GM12864 (cell line): ENCODE data around the gene PIK3AP1.

Source experiments
- DNase-seq: peaks from one replicate; pipeline ENCODE4 v3.0.0-alpha.2; 2011; ENCODE audit warnings: low read depth
- H3K4me3 ChIP-seq: 2 replicates; pipeline ENCODE4 v1.5.1; 2011; ENCODE audit warnings: mild to moderate bottlenecking, low read depth, low read length, control low read depth
- TF ChIP-seq, protein P1 (sequence below): IDR thresholded peaks from 2 replicates; pipeline ENCODE4 v1.5.1; 2011; ENCODE audit warnings: low read depth, mild to moderate bottlenecking, moderate library complexity, low read length, control low read depth, inconsistent platforms; ENCODE audit errors: missing control alignments

PIK3AP1 gene

GRCh38 chr10:96712662-96713271 is 7.5 kb downstream of the PIK3AP1 start:
- DNase-seq = no peak

GRCh38 chr10:96711048-96711728 is 9.1 kb downstream of the PIK3AP1 start:
- DNase-seq = no peak
- TF ChIP-seq, protein P1, sequence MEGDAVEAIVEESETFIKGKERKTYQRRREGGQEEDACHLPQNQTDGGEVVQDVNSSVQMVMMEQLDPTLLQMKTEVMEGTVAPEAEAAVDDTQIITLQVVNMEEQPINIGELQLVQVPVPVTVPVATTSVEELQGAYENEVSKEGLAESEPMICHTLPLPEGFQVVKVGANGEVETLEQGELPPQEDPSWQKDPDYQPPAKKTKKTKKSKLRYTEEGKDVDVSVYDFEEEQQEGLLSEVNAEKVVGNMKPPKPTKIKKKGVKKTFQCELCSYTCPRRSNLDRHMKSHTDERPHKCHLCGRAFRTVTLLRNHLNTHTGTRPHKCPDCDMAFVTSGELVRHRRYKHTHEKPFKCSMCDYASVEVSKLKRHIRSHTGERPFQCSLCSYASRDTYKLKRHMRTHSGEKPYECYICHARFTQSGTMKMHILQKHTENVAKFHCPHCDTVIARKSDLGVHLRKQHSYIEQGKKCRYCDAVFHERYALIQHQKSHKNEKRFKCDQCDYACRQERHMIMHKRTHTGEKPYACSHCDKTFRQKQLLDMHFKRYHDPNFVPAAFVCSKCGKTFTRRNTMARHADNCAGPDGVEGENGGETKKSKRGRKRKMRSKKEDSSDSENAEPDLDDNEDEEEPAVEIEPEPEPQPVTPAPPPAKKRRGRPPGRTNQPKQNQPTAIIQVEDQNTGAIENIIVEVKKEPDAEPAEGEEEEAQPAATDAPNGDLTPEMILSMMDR = no peak

More at GRCh38 chr10:96712662-96713271, 7.5 kb downstream of the PIK3AP1 start:
- no peak overlapping the region for H3K4me3 ChIP-seq
- TF ChIP-seq, protein P1 = no peak

DNA sequence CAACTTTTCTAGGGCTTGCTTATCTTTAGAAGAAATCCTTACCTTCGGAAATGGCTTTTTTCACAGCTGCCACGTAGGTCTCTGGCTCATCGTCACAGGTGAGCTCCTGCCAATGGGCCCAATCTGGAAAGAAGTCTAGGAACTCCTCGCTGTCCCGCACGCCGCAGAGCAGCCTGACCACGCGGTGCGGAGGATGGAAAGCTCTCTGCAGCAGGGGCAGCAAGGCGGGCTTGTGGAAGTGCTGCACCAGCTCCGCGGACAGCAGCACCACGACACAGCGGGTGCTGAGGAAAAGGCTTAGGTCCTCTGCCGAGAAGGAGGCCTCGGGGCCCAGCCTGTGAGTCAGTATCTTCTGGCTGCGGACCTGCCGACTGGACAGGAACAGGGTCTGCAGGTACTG is 10.8 kb downstream of the PIK3AP1 start:
- TF ChIP-seq, protein P1 = no peak
- H3K4me3 ChIP-seq = no peak overlapping the region

More at GRCh38 chr10:96711048-96711728, 9.1 kb downstream of the PIK3AP1 start:
- no peak overlapping the region for H3K4me3 ChIP-seq

DNA sequence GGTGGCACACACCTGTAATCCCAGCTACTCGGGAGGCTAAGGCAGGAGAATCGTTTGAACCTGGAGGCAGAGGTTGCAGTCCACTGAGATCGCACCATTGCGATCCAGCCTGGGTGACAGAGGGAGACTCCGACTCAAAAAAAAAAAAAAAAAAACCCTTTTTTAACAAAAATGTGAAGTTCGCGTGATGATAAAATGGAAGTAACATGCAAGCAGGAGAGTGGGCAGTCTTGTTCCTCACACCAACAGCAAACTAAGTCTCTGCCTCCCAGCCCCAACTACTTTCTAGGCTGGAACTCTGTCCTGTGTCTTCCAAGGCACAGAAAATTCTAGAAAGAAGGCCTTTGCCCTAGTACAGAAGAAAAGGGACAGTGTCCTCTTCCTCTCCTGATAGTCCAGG is 11.3 kb downstream of the PIK3AP1 start:
- TF ChIP-seq, protein P1 = no peak
- no peak overlapping the region for H3K4me3 ChIP-seq
- DNase-seq = no peak

More for the DNA sequence above, 10.8 kb downstream of the PIK3AP1 start:
- no peak for DNase-seq

GRCh38 chr10:96708456-96708855 is 11.9 kb downstream of the PIK3AP1 start:
- no peak overlapping the region for H3K4me3 ChIP-seq
- DNase-seq = no peak
- TF ChIP-seq, protein P1 = no peak

- TF ChIP-seq, protein P1 = no peak
- DNase-seq = no peak
- no peak overlapping the region; the same call in 1 of the 2 replicates for H3K4me3 ChIP-seq
Measured at GRCh38 chr10:96706331-96706853, 13.9 kb downstream of the PIK3AP1 start.
